NCI-H2029 (cell line): Measurements from ENCODE around the gene TOX2.
A peak's percentile ranks its signal among the peaks of the same experiment; 100 is the strongest.

Experiments
- DNase-seq: peaks from one replicate; lab custom pipeline; 2025; lab: John Stamatoyannopoulos, UW

The TOX2 gene

DNA sequence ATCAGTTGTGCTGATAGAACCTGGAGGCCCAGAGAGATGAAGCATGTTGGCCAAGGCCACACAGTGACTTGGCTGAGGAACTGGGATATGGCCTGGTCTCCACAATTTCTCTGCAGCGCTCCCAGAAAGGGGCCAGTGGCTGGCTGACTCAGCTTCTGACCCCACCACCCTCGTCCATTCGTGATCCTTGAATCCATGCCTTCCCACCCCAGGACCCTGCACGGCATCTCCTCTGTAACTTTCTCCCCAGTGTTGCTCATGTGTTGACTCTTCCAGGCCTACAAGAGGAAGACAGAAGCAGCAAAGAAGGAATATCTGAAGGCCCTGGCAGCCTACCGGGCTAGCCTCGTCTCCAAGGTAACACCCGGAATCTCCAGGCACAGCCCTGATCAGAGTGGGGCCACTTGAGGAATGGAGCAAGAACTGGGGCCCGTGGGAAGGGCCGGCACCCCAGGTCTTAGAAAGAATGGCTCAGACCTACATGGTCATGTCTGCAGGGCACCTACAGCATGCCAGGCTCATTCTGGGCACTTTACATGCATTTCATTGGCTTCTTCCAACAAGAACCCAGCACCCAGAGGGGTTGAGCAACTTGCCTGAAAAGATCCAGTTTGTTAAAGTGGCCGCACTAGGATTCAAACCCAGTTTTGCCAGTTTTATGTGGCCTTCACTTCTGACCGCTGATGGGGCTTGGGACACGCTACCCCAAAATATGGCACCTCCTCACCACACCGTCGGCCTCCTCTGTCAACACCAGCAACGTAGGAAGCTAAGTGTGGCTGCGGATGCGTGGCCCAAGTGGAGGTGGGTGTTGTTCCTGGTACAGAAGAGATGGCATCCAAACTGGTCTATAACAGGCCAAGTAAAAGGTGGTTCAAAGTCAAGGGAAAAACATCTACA, 150.1 kb downstream of the TOX2 start:
- no peak for DNase-seq

- no peak for DNase-seq
These were observed 151.0 kb downstream of the TOX2 start for GRCh38 chr20:44065401-44066340.

DNA sequence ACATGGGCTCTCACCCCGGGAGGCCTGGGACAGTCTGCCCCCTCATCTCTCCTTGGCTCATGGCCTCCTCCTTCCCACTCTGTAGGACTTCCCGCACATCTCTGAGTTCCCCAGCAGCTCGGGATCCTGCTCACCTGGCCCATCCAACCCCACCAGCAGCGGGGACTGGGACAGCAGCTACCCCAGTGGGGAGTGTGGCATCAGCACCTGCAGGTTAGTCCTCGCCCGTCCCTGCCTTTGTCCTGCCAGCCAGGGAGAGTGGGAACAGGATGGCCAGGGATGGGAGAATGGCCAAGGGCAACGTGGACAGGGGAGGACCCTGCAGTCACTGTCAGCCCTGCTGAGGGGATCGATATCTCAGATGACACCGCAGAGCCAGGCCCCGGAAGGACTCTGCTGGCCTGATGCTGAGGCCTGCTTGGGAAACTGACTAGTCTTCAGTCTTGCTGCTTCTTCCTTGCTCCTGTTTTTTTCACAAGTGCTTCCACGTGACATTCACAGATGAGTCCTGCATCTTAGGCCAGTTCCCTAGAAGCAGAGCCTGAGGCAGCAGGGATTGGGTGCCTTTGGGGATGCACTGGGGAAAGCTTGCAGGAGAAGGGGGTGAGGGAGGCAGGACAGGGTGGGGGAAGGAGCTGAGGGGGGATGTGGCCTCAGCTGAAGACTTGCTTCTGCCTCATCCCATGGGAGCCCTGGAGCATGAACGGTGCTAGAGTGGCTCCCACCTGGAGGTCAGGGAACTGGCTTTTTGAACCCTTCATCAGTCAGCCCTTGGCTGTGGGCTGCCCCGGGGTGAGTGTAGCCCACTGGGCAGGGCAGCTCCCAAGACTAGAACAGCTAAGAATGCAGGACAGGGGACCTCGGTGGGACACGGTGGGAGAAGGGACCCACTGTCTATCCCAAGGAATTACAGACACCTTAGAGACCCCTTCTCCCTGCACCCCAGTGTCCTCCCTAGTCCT, 152.3 kb downstream of the TOX2 start:
- no peak for DNase-seq

DNA sequence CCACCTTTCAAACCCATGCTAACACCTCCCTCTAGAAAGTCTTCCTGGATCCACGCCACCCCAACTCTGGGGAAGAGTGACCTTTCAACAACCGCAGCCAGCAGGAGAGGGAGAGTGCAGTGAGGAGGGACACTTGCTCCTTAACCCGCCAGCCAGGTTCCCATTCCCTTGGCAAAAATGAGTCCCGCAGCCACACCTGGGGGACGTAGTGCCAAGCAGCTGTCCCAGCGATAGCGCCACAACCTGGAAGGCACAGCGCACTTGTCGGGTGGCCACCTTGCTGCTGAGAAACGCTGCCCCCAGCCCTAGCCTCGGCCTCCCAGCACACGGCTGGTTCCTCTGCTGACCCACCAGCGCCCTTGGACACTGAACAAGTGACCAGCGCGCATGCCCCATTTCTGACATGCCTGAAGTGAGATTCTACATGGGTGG, 153.0 kb downstream of the TOX2 start:
- DNase-seq: no peak

- DNase-seq: no peak
These were observed 153.9 kb downstream of the TOX2 start for GRCh38 chr20:44068316-44069201.

- no peak for DNase-seq
These were observed 154.8 kb downstream of the TOX2 start for GRCh38 chr20:44069203-44070011.

DNA sequence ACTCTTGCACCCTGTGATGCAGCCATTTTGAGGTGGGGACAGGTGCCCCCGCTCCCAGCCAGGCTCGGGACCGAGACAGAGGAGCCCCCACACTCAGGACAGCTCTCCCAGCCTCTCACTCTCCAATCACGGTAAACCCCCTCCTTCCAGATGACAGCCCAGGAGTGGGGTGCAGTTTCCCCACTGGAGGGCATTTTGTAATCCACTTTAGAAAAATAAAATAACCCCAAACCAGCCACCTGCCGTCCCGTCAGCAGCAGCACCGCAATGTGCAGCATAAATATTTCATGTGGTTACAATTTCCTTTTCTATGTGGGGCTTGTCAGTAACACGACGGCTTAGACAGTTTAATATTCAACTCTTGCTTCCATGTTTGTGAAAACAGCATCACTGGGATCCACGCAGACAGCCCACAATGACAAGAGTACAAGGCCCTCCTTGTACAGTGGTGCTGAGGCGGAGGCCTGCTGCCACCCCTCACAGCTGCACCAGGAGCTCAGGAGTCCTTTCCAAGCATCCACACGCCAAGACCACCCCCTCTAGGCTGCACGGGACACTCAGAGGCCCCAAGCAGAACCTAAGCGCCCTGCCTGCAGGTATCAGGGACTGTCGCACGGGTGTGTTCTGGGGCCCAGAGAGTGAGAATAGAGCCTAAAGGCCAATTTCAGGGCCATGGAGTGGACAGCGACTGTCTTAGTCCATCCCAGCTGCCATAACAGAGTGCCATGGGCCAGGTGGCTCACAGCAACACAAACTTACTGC, 155.7 kb downstream of the TOX2 start:
- DNase-seq: no peak

DNA sequence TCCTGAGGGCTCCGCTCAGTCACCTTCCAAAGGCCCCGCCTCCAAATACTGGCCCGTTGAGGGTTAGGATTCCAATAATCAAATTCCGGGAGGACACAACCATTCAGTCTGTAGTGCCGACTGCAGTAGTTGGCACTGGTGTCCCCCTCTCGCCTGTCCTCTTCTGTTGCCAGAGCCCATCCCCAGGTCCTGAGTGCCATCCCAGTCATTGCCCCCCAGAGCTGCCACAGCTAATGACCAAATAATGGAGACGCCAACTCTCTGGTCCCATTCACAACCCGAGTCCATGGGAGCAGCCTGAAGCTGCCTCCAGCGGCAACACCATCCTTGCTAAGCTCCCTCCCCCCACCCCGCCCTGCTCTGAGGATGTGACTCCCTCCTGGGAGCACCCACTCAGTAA, 156.4 kb downstream of the TOX2 start:
- DNase-seq: no peak

- no peak for DNase-seq
These were observed 157.0 kb downstream of the TOX2 start for GRCh38 chr20:44071526-44072111.

- DNase-seq: no peak
These were observed 157.7 kb downstream of the TOX2 start for GRCh38 chr20:44072384-44072783.

DNA sequence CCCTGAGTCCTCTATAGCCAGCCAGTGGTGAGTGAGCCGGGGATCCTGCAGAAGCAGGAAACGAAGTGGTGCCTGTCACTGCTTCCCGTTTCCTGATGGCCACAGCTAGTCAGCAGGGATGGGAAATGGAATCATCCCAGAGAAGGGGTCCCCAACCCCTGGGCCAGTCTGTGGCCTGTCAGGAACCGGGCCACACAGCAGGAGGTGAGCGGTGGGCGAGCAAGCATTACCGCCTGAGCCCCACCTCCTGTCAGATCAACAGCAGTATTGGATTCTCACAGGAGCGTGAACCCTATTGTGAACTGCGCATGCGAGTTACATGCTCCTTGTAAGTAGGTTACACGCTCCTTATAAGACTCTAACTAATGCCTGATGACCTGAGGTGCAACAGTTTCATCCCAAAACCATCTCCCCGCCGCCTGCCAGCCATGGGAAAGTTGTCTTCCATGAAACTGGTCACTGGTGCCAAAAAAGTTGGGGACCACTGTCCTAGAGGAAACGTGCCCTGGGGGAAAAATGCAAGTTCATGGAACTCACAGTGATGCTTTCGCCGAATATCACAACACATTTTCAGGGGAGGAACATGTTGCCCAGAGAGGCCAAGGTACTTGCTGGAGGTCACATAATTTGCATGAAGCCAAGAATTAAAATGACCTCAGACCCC, 158.5 kb downstream of the TOX2 start:
- no peak for DNase-seq

GRCh38 chr20:44073675-44074071, 159.0 kb downstream of the TOX2 start:
- DNase-seq: no peak

DNA sequence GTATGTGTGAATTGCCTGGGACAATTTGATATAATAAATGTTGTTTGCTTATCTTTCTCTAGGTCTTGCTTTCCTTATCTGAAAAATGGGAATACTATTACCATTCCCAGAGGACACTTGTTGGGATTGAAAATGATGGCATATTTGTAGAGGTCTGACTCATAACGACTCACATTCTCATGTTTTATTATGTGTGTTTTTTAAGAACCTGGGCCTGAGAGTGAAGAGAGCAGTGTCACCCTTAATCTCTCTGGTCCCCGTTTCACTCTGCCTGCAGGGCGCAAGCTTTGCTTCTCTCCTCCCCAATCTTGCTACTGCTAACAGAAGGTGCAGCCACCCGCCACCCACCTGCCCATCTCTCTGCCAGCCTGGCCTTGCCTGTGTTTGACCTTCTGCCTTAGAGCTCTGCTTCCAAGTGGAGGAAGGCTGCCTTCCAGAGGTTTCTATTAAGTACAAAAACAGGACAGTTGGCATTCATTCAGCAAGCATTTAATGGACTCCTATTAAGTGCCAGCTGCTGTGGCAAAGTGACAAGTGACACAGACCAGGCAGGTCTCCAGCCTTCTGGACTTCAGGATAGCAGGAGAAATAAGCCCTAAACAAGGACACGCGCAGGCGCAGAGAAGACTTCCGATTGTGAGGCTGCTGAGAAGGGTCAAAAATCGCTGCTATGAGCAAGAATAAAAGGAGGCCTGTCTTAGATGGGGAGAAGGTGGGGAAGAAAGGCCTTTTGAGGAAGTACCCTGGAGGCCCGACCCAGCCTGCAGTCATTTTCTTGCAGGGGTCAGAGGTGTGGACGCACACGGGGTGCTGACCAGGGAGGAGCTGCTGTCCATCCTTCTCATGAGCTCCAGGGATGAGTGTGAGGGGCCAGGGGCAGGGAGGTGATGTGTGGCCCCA, 159.8 kb downstream of the TOX2 start:
- peak; percentile 32 for DNase-seq

- no peak for DNase-seq
These were observed 160.7 kb downstream of the TOX2 start for GRCh38 chr20:44075191-44075949.

- no peak for DNase-seq
These were observed 161.2 kb downstream of the TOX2 start for GRCh38 chr20:44075950-44076232.

DNA sequence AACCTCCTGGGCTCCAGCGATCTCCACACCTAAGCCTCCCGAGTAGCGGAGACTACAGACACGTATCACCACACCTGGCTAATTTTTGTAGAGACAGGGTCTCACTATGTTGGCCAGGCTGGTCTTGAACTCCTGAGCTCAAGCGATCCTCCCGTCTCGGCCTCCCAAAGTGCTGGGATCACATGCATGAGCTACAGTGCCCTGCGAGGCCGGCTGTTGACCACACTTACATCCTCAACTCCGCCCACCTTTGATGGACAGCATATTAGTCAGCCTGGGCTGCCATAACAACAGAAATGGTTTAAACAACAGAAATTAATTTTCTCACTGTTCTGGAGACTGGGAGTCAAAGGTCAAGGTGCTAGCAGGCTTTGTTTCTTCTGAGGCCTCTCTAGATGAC, 164.6 kb downstream of the TOX2 start:
- DNase-seq: no peak
